Activated T-cell treated with anti-CD3 and anti-CD28 coated beads, Interleukin-2, amount 50 U/mL, for 4 hours (primary cell): ENCODE data around the gene IRAK2. TPM values are rescaled to one million over a fixed set of nuclear protein-coding genes. Genes with fewer than 3 reads are reported as not detected.
A peak's percentile ranks its signal among the peaks of the same experiment; 100 is the strongest.

Experiments
- ATAC-seq, 2 donors: fragments of 200-7000 bp; cut with Tn5 transposase; one replicate each; pipeline ENCODE4 v1.10.0; 2021
- DNase-seq: peaks from one replicate; pipeline ENCODE4 v3.0.0-alpha.2; 2020
- H3K27me3 Mint-ChIP-seq: one replicate; pipeline ENCODE4 v1.8.0; 2021; ENCODE audit warnings: low read depth, mixed read lengths
- H3K36me3 Mint-ChIP-seq: one replicate; pipeline ENCODE4 v1.8.0; 2022; ENCODE audit warnings: mixed read lengths; ENCODE audit not compliant: insufficient read depth
- H3K4me1 Mint-ChIP-seq: one replicate; pipeline ENCODE4 v1.8.0; 2021; ENCODE audit warnings: low read depth, mixed read lengths
- H3K4me3 Mint-ChIP-seq: one replicate; pipeline ENCODE4 v1.8.0; 2021; ENCODE audit warnings: mild to moderate bottlenecking, moderate library complexity, mixed read lengths
- H3K9me3 Mint-ChIP-seq: one replicate; pipeline ENCODE4 v1.8.0; 2021; ENCODE audit warnings: mixed read lengths
- total RNA-seq, 3 donors: library from RNA; stranded (reverse); gene quantifications; one replicate each; pipeline ENCODE4 v1.2.1, GENCODE V29; 2021

The IRAK2 gene
- total RNA-seq, 3 donors from 2014 or later = 2.1 to 3.8 (median 3.0) TPM

- H3K4me3 Mint-ChIP-seq = no peak overlapping the region
- peaks cover 6% of the 10 kb centered on the region for H3K9me3 Mint-ChIP-seq
- peaks cover 31% of the 10 kb centered on the region for H3K36me3 Mint-ChIP-seq
Measured at GRCh38 chr3:10213156-10213792, 48.6 kb downstream of the IRAK2 start.

DNA sequence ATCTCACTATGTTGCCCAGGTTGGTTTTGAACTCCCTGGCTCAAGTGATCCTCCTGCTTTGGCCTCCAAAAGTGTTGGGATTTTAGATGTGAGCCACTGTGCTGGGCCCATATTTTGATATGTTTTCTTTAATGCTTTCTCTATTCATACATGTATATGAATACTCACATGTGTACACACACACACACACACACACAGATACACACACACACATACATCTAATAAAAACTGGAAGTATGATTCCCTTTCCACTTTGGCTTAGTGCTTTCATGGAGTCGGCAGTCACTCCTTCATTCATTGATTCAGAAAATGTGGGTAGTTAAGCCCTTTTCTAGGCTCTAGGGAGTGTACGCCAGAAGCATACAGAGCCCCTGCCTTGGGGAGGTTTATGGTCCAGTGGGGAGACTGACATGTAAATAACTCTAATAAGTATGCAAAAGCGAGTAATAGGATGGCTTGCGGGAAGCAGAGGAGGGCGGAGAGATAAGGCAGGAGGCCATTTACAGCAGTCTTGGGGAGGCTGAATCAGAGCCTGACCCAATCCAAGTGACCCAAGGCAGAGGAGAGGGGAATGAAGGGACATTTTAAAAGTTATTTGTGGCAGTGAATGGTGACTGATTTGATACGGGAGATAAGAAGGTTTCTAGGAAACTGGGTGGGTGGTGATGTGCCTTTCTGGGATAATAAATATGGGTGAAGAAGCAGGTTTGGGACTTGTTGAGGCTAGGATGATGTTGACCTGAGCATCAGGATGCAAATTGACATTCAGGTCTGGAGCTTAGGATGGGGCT is 51.1 kb downstream of the IRAK2 start:
- Mint-ChIP-seq H3K4me3 (no peak overlapping the region), H3K36me3 (peaks cover 25% of the 10 kb centered on the region), H3K4me1 (peaks cover 8% of the 10 kb centered on the region), H3K27me3 (no peaks in the 10 kb centered on the region), H3K9me3 (peaks cover 6% of the 10 kb centered on the region)
- no peak for DNase-seq
- ATAC-seq = no peak

More at GRCh38 chr3:10213156-10213792, 48.6 kb downstream of the IRAK2 start:
- DNase-seq (no peak), ATAC-seq (no peak)
- no peaks in the 10 kb centered on the region for H3K27me3 Mint-ChIP-seq
- no peaks in the 10 kb centered on the region for H3K4me1 Mint-ChIP-seq

DNA sequence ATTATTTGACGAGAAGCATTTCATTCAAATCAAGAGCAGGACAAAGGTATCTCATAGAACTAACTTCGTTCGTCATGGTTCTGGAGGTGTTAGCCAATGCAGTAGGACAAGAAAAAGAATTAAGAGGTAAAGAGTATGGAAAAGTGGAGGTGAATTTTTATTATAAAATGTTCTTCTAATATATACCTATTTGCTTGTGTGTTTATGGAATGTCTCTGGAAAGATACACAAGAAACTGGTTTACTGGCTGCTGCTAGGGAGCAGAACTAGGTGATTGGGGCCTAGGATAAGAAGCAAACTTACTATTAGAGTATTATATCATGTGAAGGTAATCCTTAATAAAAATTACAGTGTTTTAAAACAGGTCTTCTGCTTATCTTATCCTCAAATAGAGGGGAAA is 52.6 kb downstream of the IRAK2 start:
- Mint-ChIP-seq H3K4me1 (peaks cover 20% of the 10 kb centered on the region), H3K4me3 (no peak overlapping the region), H3K36me3 (peaks cover 23% of the 10 kb centered on the region), H3K27me3 (no peaks in the 10 kb centered on the region), H3K9me3 (peaks cover 6% of the 10 kb centered on the region)
- DNase-seq (no peak), ATAC-seq (no peak)

DNA sequence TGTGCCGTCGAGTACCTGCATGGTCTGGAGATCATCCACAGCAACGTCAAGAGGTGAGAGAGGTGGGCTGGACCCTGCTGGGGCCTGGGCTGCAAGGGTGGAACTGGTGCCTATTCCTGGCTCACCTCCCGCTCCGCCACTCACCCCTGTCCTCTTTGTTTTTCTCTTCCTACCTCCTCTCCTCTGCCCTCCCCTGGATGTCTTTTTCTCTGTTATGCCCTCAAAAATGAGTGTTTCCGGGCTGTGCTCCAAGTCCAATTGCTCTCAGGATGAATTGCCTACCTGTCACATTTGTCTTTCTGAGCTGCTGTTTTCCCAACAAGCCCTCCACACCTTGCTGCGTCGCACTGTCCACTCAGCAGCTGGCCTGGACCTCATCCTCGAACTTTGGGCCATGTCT is 55.0 kb downstream of the IRAK2 start:
- no peak overlapping the region for H3K4me3 Mint-ChIP-seq

DNA sequence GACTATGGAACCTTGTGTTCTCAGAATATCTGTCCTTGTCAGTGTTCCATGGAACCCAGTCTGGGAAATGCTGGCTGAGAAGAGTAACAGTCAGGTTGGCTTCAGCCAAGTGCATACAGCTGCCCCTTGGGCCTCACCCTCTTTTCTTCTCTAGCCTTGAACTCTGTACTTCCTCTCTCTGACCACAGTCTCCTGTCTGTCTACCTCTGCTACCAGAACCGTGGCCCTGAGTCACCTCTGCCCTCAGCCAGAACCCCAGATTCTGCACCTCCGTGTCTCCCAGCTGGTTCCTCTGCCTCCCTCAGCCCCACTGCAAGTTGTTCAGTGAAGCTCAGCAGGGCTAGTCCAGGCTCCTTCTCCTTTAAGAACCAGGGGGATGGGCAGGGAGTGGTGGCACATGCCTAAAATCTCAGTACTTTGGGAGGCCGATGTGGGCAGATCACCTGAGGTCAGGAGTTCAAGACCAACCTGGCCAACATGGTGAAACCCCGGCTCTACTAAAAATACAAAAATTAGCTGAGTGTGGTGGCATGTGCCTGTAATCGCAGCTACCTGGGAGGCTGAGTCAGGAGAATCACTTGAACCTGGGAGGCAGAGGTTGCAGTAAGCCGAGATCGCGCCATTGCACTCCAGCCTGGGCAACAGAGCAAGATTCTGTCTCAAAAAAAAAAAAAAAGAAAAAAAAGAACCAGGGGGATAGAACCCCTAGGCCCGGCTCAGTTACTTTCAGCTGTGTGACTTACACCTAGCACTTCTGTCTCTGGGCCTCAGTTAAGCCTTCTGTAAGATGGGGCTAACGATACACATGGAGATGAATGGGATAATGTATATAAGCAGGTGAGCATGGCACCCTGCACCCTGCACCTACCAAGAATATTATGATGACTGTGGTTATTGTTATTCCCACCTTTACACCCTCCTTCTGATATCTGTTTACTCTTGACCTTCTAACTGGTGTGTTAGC is 59.2 kb downstream of the IRAK2 start:
- H3K36me3 Mint-ChIP-seq = peaks cover 11% of the 10 kb centered on the region
- peaks cover 65% of the 10 kb centered on the region for H3K4me1 Mint-ChIP-seq
- H3K4me3 Mint-ChIP-seq = no peak overlapping the region
- DNase-seq (peak; percentile 21), ATAC-seq (peak; percentile 24 to 41)
- no peaks in the 10 kb centered on the region for H3K9me3 Mint-ChIP-seq
- H3K27me3 Mint-ChIP-seq = no peaks in the 10 kb centered on the region

More for the DNA sequence above, 55.0 kb downstream of the IRAK2 start:
- H3K27me3 Mint-ChIP-seq = no peaks in the 10 kb centered on the region
- peaks cover 6% of the 10 kb centered on the region for H3K9me3 Mint-ChIP-seq
- ATAC-seq (no peak), DNase-seq (no peak)
- peaks cover 42% of the 10 kb centered on the region for H3K4me1 Mint-ChIP-seq
- peaks cover 25% of the 10 kb centered on the region for H3K36me3 Mint-ChIP-seq

GRCh38 chr3:10224794-10225665 is 60.3 kb downstream of the IRAK2 start:
- H3K36me3 Mint-ChIP-seq = peaks cover 11% of the 10 kb centered on the region
- ATAC-seq = peak; percentile 56 to 59
- no peak overlapping the region for H3K4me3 Mint-ChIP-seq
- no peaks in the 10 kb centered on the region for H3K9me3 Mint-ChIP-seq
- peak; percentile 60 for DNase-seq
- no peaks in the 10 kb centered on the region for H3K27me3 Mint-ChIP-seq
- peaks cover 69% of the 10 kb centered on the region for H3K4me1 Mint-ChIP-seq

GRCh38 chr3:10226293-10226692 is 61.6 kb downstream of the IRAK2 start:
- Mint-ChIP-seq H3K9me3 (no peaks in the 10 kb centered on the region), H3K27me3 (no peaks in the 10 kb centered on the region), H3K4me3 (no peak overlapping the region), H3K36me3 (peaks cover 11% of the 10 kb centered on the region), H3K4me1 (peaks cover 62% of the 10 kb centered on the region)
- ATAC-seq (no peak), DNase-seq (no peak)

- peak; percentile 71 to 83 for ATAC-seq
- H3K4me3 Mint-ChIP-seq = peak overlapping the region; percentile 21
- H3K4me1 Mint-ChIP-seq = peaks cover 49% of the 10 kb centered on the region
- H3K36me3 Mint-ChIP-seq = peaks cover 10% of the 10 kb centered on the region
- H3K9me3 Mint-ChIP-seq = no peaks in the 10 kb centered on the region
- DNase-seq = no peak
- no peaks in the 10 kb centered on the region for H3K27me3 Mint-ChIP-seq
Measured at GRCh38 chr3:10228248-10228950, 63.7 kb downstream of the IRAK2 start.

- DNase-seq = no peak
- no peak for ATAC-seq
- peaks cover 37% of the 10 kb centered on the region for H3K4me1 Mint-ChIP-seq
- H3K27me3 Mint-ChIP-seq = no peaks in the 10 kb centered on the region
- H3K9me3 Mint-ChIP-seq = no peaks in the 10 kb centered on the region
- H3K4me3 Mint-ChIP-seq = no peak overlapping the region
- peaks cover 10% of the 10 kb centered on the region for H3K36me3 Mint-ChIP-seq
Measured at GRCh38 chr3:10229576-10229975, 64.9 kb downstream of the IRAK2 start.

DNA sequence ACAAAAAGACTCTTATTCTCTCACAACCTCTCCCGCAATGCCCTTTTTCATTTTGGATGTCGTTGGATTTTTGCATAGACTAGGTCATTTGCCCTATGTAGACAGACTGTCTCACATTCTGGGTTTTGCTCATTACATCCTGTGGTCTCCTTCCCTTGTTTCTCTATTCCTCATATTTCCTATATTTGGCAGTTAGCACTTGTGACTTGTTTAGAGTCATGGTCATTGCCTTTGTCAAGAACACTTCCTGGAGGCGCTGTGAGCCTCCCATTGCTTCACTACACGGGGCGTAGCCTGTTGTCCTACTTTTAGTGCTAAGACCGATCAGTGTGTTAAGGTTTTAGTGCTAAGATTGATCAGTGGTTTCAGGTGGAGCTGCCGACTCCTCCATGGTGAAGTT is 67.4 kb downstream of the IRAK2 start:
- ATAC-seq (no peak), DNase-seq (no peak)
- H3K4me1 Mint-ChIP-seq = peaks cover 30% of the 10 kb centered on the region
- H3K27me3 Mint-ChIP-seq = no peaks in the 10 kb centered on the region
- no peaks in the 10 kb centered on the region for H3K9me3 Mint-ChIP-seq
- H3K36me3 Mint-ChIP-seq = peaks cover 20% of the 10 kb centered on the region
- peak overlapping the region; percentile 51 for H3K4me3 Mint-ChIP-seq

GRCh38 chr3:10233988-10234387 is 69.3 kb downstream of the IRAK2 start:
- Mint-ChIP-seq H3K27me3 (no peaks in the 10 kb centered on the region), H3K9me3 (no peaks in the 10 kb centered on the region), H3K4me1 (peaks cover 32% of the 10 kb centered on the region), H3K4me3 (no peak overlapping the region), H3K36me3 (peaks cover 26% of the 10 kb centered on the region)
- no peak for DNase-seq
- ATAC-seq = no peak

DNA sequence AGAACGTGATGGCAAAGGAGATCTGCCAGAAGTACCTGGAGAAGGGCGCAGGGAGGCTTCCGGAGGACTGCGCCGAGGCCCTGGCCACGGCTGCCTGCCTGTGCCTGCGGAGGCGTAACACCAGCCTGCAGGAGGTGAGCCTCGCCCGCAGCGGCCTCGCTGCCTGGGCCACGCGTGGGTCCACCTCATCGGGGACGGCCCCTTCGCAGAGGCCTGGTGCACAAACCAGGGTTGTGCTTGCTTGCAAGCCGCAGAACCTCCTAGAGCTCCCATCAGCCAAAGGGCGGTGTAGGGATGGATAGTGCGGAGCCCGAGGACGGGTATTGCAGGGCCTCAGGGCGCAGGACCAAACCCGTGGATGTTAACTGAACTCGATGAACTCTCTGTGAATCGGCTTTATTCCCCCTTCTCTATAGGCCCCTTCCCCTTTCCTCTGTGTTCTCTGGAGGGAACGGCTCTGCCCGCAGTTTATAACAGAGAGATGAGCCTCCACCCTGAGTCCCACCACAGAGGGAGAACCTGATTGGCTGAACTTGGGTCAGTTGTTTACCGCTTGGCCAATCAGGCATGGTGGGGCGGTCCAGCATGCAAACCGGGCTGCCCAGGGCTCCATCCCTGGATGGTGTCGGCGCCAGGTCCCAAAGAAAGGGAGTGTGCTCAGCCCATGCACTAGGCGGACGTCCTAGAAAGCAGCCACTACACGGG is 70.0 kb downstream of the IRAK2 start:
- Mint-ChIP-seq H3K27me3 (no peaks in the 10 kb centered on the region), H3K9me3 (no peaks in the 10 kb centered on the region), H3K4me3 (no peak overlapping the region), H3K4me1 (peaks cover 32% of the 10 kb centered on the region), H3K36me3 (peaks cover 29% of the 10 kb centered on the region)
- no peak for ATAC-seq
- DNase-seq = no peak
